ENCODE measurements around the gene FLAD1.

DNA sequence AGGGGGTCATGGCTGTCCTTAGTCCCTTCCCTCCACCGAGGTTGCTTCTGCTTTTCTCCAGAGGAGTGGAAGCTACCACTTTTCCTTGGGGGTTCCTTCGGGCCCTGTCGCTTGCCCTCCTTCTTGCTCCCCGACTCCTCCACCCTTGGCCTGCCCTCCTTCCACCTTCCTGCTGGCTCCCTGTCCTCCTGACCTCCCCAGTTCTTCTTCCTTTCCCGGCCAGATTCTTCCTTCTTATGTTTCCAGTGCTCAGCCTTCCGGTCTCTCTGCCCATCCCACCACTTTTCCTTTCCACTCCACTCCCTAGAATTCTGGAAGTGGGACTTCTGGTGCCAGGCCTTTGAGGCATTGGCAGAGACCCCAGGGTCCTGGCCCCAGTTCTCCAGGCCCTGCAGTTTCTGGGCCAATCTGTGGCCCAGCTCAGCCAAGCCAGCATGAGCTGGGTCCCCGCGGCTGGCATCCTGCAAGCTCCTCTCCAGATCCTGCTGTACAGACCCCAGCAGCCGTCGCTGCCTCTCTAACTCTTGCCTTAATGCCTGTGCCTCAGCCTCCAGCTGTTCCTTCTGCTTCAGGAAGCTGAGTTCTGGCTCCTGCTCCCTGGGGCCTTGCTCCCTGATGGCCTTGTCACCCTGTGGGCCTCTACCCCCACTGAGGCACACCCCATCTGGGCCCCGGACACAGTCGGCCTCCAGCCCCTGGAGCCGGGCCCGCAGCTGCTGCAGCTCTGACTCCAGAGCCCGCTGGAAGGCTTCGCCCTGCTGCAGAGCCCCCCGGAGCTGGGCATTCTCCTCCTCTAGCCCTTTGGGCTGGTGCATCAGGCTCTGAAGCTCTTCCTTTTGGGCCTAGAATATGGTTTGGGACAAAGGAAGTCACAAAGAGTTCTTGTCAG, 36.9 kb upstream of the FLAD1 start:
- TF ChIP-seq MYC (IDR thresholded peaks at IDR 0.05; ENCODE audit: low read depth, low read length) (no peak), POLR2A (IDR thresholded peaks at IDR 0.05; ENCODE audit: extremely low read depth, insufficient read length) (no peak)
- TF ChIP-seq, protein P1, sequence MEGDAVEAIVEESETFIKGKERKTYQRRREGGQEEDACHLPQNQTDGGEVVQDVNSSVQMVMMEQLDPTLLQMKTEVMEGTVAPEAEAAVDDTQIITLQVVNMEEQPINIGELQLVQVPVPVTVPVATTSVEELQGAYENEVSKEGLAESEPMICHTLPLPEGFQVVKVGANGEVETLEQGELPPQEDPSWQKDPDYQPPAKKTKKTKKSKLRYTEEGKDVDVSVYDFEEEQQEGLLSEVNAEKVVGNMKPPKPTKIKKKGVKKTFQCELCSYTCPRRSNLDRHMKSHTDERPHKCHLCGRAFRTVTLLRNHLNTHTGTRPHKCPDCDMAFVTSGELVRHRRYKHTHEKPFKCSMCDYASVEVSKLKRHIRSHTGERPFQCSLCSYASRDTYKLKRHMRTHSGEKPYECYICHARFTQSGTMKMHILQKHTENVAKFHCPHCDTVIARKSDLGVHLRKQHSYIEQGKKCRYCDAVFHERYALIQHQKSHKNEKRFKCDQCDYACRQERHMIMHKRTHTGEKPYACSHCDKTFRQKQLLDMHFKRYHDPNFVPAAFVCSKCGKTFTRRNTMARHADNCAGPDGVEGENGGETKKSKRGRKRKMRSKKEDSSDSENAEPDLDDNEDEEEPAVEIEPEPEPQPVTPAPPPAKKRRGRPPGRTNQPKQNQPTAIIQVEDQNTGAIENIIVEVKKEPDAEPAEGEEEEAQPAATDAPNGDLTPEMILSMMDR (IDR thresholded peaks at IDR 0.05; ENCODE audit: low read depth, low read length) = no peak
- TF ChIP-seq, protein P2, sequence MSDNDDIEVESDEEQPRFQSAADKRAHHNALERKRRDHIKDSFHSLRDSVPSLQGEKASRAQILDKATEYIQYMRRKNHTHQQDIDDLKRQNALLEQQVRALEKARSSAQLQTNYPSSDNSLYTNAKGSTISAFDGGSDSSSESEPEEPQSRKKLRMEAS (IDR thresholded peaks at IDR 0.05; ENCODE audit: low read depth, low read length) = no peak
